Progenitor cell of endocrine pancreas (in vitro differentiated cells): ENCODE results near the gene G6PC3. TPM values are rescaled to one million over a fixed set of nuclear protein-coding genes. Genes with fewer than 3 reads are reported as not detected.
"Not testable (repeated sequence)": the region's sequence is repeated elsewhere in the genome, so short reads cannot be mapped to it uniquely, and the experiment has no call there.

ENCODE experiments used
- DNase-seq: peaks from one replicate; pipeline ENCODE4 v3.0.0; 2021; ENCODE audit warnings: low spot score; ENCODE audit not compliant: unreplicated experiment
- H3K27ac Mint-ChIP-seq: 2 replicates; pipeline ENCODE4 v1.8.0; 2021; ENCODE audit warnings: mild to moderate bottlenecking, moderate library complexity, mixed read lengths
- H3K27me3 Mint-ChIP-seq: 2 replicates; pipeline ENCODE4 v1.8.0; 2021; ENCODE audit warnings: mixed read lengths
- H3K36me3 Mint-ChIP-seq: 2 replicates; pipeline ENCODE4 v1.8.0; 2022; ENCODE audit warnings: mixed read lengths; ENCODE audit not compliant: insufficient read depth
- H3K4me1 Mint-ChIP-seq: 2 replicates; pipeline ENCODE4 v1.8.0; 2021; ENCODE audit warnings: low read depth, mixed read lengths
- H3K4me3 Mint-ChIP-seq: 2 replicates; pipeline ENCODE4 v1.8.0; 2021; ENCODE audit warnings: low read depth, mild to moderate bottlenecking, moderate library complexity, mixed read lengths
- H3K9me3 Mint-ChIP-seq: 2 replicates; pipeline ENCODE4 v1.8.0; 2021; ENCODE audit warnings: low read depth, mixed read lengths
- total RNA-seq: library from RNA; stranded (reverse); gene quantifications from 2 replicates; pipeline ENCODE4 v1.2.1, GENCODE V29; 2021
- TF ChIP-seq, protein P1 (sequence below): fragments of 200-600 bp; sonication (generic); IDR thresholded peaks from one replicate; pipeline ENCODE4 v1.5.0; 2021; ENCODE audit warnings: antibody characterized with exemption, mild to moderate bottlenecking; ENCODE audit not compliant: unreplicated experiment

The G6PC3 gene
- total RNA-seq, 1 donor from 2014 or later, result 58.7 TPM

DNA sequence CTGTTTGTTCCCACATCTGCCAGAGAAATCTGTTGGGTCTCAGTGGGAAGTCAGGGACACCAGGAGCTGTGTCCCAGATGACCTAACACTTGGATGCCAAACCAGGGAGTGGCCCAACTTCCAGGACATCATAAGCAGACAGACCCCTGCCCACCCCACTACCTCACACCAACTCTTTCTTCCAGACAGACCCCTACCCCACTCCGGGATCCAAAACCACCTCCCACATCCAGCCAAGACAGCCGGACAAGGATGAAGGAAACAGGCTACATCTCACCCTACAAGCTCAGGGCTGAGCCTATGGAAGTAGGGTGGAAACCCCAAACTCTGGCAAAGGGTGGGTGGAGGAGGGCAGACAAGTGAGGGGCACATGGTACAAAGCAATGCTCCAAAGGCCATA lies 49.3 kb downstream of the G6PC3 start:
- Mint-ChIP-seq H3K36me3 (no peaks in the 10 kb centered on the region), H3K4me3 (no peak overlapping the region), H3K27ac (no peak overlapping the region), H3K27me3 (no peaks in the 10 kb centered on the region), H3K9me3 (no peaks in the 10 kb centered on the region), H3K4me1 (peaks cover 16% of the 10 kb centered on the region)
- TF ChIP-seq, protein P1, sequence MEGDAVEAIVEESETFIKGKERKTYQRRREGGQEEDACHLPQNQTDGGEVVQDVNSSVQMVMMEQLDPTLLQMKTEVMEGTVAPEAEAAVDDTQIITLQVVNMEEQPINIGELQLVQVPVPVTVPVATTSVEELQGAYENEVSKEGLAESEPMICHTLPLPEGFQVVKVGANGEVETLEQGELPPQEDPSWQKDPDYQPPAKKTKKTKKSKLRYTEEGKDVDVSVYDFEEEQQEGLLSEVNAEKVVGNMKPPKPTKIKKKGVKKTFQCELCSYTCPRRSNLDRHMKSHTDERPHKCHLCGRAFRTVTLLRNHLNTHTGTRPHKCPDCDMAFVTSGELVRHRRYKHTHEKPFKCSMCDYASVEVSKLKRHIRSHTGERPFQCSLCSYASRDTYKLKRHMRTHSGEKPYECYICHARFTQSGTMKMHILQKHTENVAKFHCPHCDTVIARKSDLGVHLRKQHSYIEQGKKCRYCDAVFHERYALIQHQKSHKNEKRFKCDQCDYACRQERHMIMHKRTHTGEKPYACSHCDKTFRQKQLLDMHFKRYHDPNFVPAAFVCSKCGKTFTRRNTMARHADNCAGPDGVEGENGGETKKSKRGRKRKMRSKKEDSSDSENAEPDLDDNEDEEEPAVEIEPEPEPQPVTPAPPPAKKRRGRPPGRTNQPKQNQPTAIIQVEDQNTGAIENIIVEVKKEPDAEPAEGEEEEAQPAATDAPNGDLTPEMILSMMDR, result no peak
- DNase-seq, result no peak

DNA sequence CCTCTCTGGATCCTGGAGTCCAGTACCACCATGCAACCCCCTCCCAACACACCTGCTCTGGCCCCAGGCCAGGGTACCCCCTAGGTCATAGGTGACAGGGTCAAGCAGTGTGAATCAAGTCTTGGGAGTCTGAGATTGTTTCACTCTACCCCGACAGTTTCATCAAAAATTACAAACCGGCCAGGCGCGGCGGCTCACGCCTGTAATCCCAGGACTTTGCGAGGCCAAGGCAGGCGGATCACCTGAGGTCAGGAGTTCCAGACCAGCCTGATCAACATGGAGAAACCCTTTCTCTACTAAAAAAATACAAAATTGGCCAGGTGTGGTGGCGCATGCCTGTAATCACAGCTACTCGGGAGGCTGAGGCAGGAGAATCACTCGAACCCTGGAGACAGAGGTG lies 49.7 kb downstream of the G6PC3 start:
- not testable (repeated sequence) for H3K27ac Mint-ChIP-seq, H3K27me3 Mint-ChIP-seq, H3K9me3 Mint-ChIP-seq, H3K36me3 Mint-ChIP-seq, H3K4me3 Mint-ChIP-seq, DNase-seq
- H3K4me1 Mint-ChIP-seq, result peaks cover 16% of the 10 kb centered on the region

DNA sequence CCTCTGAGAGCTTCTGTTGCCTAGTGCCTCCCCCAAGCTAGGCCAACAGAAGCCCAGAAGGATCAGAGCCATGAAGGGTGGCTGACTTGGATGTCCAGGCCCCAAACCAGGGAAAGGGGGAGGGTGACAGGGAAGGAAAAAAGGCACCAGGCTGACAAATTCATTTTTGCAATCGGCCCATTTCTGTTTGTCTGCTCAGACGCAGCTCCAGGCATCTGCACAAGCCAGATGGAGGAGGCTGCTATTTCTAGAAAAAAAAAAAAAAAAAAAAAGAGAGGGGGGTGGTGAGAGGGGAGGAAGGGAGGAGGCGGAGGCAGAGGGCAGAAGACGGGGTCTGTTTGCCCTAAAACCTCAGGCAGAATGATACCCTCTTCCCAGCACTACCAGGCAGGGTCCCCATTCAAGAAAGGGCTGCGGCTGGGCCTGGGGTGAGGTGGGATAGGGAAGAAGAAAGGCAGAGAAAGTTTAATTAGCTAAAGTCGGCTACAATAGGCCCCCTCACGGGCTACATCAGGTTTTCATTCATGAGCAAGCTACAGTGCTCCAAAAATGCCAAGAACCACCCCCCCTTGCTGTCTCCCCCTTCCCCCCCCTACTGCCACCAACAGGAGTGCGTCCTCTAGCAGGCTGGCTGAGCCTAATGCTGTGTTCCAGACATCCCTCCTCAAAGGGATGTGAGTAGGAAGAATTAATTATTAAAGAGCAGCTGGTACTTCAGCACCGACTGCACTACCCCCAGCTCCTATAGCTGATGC lies 50.5 kb downstream of the G6PC3 start:
- no peak for DNase-seq
- TF ChIP-seq, protein P1, result no peak
- Mint-ChIP-seq H3K27me3 (no peaks in the 10 kb centered on the region), H3K4me3 (peak overlapping the region; percentile 58), H3K27ac (no peak overlapping the region), H3K4me1 (peaks cover 16% of the 10 kb centered on the region), H3K36me3 (no peaks in the 10 kb centered on the region), H3K9me3 (no peaks in the 10 kb centered on the region)

DNA sequence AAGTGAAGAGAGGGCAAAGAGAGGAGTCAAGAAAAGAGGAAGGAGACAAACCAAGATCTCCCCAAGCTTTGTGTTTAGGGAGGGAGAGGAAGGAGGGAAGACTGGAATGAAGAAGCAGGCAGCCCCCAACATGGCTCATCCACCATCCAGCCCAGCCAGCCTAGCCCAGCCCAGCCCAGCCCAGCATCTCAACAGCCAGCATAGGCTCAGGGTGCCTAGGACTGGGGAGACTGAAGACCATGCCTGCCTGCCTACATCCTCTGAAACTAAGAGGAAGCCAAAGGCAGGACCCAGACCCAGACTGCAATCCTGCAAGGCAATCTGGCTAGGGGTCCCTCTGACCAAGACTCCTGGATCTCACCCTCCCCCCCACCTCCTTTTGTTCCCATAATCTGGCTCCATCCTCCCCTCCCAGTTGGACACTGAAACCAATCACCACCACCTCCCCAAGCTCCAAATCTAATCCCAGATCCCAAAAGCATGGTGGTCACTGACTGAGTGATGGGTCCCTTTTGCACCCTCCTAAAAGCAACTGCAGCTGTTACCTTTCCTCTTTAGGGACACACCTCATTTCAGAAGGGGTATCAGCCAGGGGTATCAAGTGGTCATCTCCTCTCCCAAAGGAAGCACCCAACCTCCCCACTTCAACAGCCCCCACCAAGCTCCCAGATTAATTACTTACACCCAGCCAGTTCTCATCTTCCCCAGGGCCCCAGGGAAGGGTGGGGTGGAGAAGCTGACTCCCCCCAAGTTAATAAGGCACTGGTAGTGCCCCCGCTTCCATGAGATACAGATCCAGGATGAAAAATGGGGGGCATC lies 51.7 kb downstream of the G6PC3 start:
- Mint-ChIP-seq H3K4me3 (peak overlapping the region; percentile 83), H3K4me1 (peaks cover 16% of the 10 kb centered on the region), H3K27me3 (no peaks in the 10 kb centered on the region), H3K36me3 (no peaks in the 10 kb centered on the region), H3K9me3 (no peaks in the 10 kb centered on the region), H3K27ac (peak overlapping the region; percentile 86)
- no peak for DNase-seq
- TF ChIP-seq, protein P1, result no peak

DNA sequence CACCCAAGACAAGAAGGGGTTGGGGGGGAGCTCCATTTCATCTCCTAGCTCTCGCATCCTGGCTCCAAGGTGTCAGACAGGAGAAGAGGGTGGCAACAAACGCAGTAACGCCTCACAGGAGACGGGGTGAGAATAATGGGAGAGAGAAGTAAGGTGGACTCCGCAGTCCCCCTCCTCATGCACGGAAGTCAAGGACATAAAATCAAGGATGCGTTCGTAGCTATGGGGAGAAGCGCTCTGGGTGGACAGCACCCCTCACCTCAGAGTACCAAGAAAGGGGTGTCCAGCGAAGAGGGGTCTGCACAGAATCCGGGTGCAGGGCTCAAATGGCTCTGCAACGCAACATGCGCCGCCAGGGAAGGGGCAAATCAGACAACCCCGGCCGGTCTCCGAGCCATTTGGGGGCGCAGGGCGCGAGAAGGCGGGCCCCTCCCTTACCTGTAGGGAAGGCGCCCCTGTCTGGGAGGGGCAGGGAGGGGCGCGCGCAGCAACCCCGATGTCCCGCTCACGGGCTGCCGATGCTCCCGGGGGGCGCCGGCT lies 52.4 kb downstream of the G6PC3 start:
- TF ChIP-seq, protein P1, result no peak
- H3K27ac Mint-ChIP-seq, result peak overlapping the region; percentile 86
- peak overlapping the region; percentile 83 for H3K4me3 Mint-ChIP-seq
- no peaks in the 10 kb centered on the region for H3K36me3 Mint-ChIP-seq
- no peaks in the 10 kb centered on the region for H3K27me3 Mint-ChIP-seq
- no peaks in the 10 kb centered on the region for H3K9me3 Mint-ChIP-seq
- H3K4me1 Mint-ChIP-seq, result peaks cover 16% of the 10 kb centered on the region
- DNase-seq, result no peak
